ENCODE measurements around the gene RSPH4A. TPM values are rescaled to one million over a fixed set of nuclear protein-coding genes. Genes with fewer than 3 reads are reported as not detected.

The RSPH4A gene
- total RNA-seq, 4 donors from 2014 or later, result 0.19 to 0.40 TPM; not detected in 2

- WGBS, 2 donors (ENCODE audit: low coverage in 1 of 2), result 80 to 86% methylated on average over 1 of the region's 1 CpG
- no peak for ATAC-seq
- Histone ChIP-seq H3K27ac (no peak overlapping the region), H3K36me3 (peaks cover 0 to 48% of the 10 kb centered on the region in 2 donors), H3K9me3 (no peaks in the 10 kb centered on the region), H3K4me3 (no peak overlapping the region), H3K4me1 (peaks cover 0 to 24% (median 0%) of the 10 kb centered on the region in 3 donors), H3K27me3 (no peaks in the 10 kb centered on the region)
- TF ChIP-seq POLR2AphosphoS5 (IDR thresholded peaks at IDR 0.05) (no peak), EP300 (IDR thresholded peaks at IDR 0.05) (no peak), POLR2A (IDR thresholded peaks at IDR 0.05) (no peak), CTCF (IDR thresholded peaks at IDR 0.05) (no peak)
Measured at GRCh38 chr6:116579143-116579542, 37.1 kb upstream of the RSPH4A start.

GRCh38 chr6:116580198-116580597 is 36.1 kb upstream of the RSPH4A start:
- H3K4me3 ChIP-seq, result no peak overlapping the region
- H3K27me3 ChIP-seq, result no peaks in the 10 kb centered on the region
- H3K27ac ChIP-seq, result no peak overlapping the region
- no peak for ATAC-seq
- TF ChIP-seq POLR2AphosphoS5 (IDR thresholded peaks at IDR 0.05), result no peak
- no peak for TF ChIP-seq CTCF (IDR thresholded peaks at IDR 0.05)
- TF ChIP-seq POLR2A (IDR thresholded peaks at IDR 0.05), result no peak
- TF ChIP-seq EP300 (IDR thresholded peaks at IDR 0.05), result no peak
- peaks cover 4 to 49% of the 10 kb centered on the region in 2 donors for H3K36me3 ChIP-seq
- peaks cover 0 to 21% (median 0%) of the 10 kb centered on the region in 3 donors for H3K4me1 ChIP-seq
- WGBS, 2 donors (ENCODE audit: low coverage in 1 of 2), result 79 to 87% methylated on average over 2 of the region's 2 CpGs
- H3K9me3 ChIP-seq, result no peaks in the 10 kb centered on the region

GRCh38 chr6:116586276-116586675 is 30.0 kb upstream of the RSPH4A start:
- Histone ChIP-seq H3K4me3 (no peak overlapping the region), H3K9me3 (no peaks in the 10 kb centered on the region), H3K27ac (no peak overlapping the region), H3K36me3 (peaks cover 4 to 77% of the 10 kb centered on the region in 2 donors), H3K27me3 (no peaks in the 10 kb centered on the region), H3K4me1 (no peaks in the 10 kb centered on the region)
- ATAC-seq, result no peak
- TF ChIP-seq CTCF (IDR thresholded peaks at IDR 0.05) (no peak), POLR2A (IDR thresholded peaks at IDR 0.05) (no peak)

- H3K27me3 ChIP-seq, result no peaks in the 10 kb centered on the region
- TF ChIP-seq EP300 (IDR thresholded peaks at IDR 0.05), result no peak
- no peak for TF ChIP-seq POLR2A (IDR thresholded peaks at IDR 0.05)
- TF ChIP-seq POLR2AphosphoS5 (IDR thresholded peaks at IDR 0.05), result no peak
- TF ChIP-seq CTCF (IDR thresholded peaks at IDR 0.05), result no peak
- H3K4me3 ChIP-seq, result no peak overlapping the region
- WGBS, 2 donors (ENCODE audit: low coverage in 1 of 2), result 90 to 93% methylated on average over 2 of the region's 2 CpGs
- no peak for ATAC-seq
- no peak overlapping the region for H3K27ac ChIP-seq
- peaks cover 4 to 81% of the 10 kb centered on the region in 2 donors for H3K36me3 ChIP-seq
- H3K9me3 ChIP-seq, result no peaks in the 10 kb centered on the region
- H3K4me1 ChIP-seq, result no peaks in the 10 kb centered on the region
Measured at GRCh38 chr6:116586738-116587137, 29.5 kb upstream of the RSPH4A start.

- no peak for ATAC-seq
- Histone ChIP-seq H3K36me3 (peaks cover 9 to 77% of the 10 kb centered on the region in 2 donors), H3K4me3 (no peak overlapping the region), H3K9me3 (no peaks in the 10 kb centered on the region), H3K27ac (no peak overlapping the region), H3K4me1 (no peaks in the 10 kb centered on the region), H3K27me3 (no peaks in the 10 kb centered on the region)
- 70 to 79% methylated on average over 3 of the region's 3 CpGs for WGBS, 2 donors (ENCODE audit: low coverage in 1 of 2)
- TF ChIP-seq POLR2AphosphoS5 (IDR thresholded peaks at IDR 0.05) (no peak), POLR2A (IDR thresholded peaks at IDR 0.05) (no peak), EP300 (IDR thresholded peaks at IDR 0.05) (no peak), CTCF (IDR thresholded peaks at IDR 0.05) (no peak)
Measured at GRCh38 chr6:116595247-116595646, 21.0 kb upstream of the RSPH4A start.

Data from gastroesophageal sphincter (tissue), 4 donors.